Glutamatergic neuron (in vitro differentiated cells): ENCODE data around the gene NHLRC4. TPM values are rescaled to one million over a fixed set of nuclear protein-coding genes. Genes with fewer than 3 reads are reported as not detected.
A peak's percentile ranks its signal among the peaks of the same experiment; 100 is the strongest.

ENCODE experiments used
- DNase-seq: peaks from one replicate; pipeline ENCODE4 v3.0.0; 2022
- H3K27ac Mint-ChIP-seq: one replicate; pipeline ENCODE4 v1.8.0; 2020; ENCODE audit warnings: mild to moderate bottlenecking, mixed read lengths, inconsistent platforms; ENCODE audit not compliant: unreplicated experiment
- H3K27me3 Mint-ChIP-seq: one replicate; pipeline ENCODE4 v1.8.0; 2020; ENCODE audit warnings: mild to moderate bottlenecking, moderate library complexity, mixed read lengths, inconsistent platforms; ENCODE audit not compliant: unreplicated experiment
- H3K36me3 Mint-ChIP-seq: one replicate; pipeline ENCODE4 v1.8.0; 2020; ENCODE audit warnings: mild to moderate bottlenecking, mixed read lengths, inconsistent platforms; ENCODE audit not compliant: unreplicated experiment
- H3K4me1 Mint-ChIP-seq: one replicate; pipeline ENCODE4 v1.8.0; 2020; ENCODE audit warnings: mild to moderate bottlenecking, low read depth, mixed read lengths, inconsistent platforms; ENCODE audit not compliant: unreplicated experiment
- H3K4me3 Mint-ChIP-seq: one replicate; pipeline ENCODE4 v1.8.0; 2020; ENCODE audit warnings: mild to moderate bottlenecking, mixed read lengths, inconsistent platforms; ENCODE audit not compliant: unreplicated experiment
- H3K9me3 Mint-ChIP-seq: one replicate; pipeline ENCODE4 v1.8.0; 2020; ENCODE audit warnings: mild to moderate bottlenecking, moderate library complexity, mixed read lengths, inconsistent platforms; ENCODE audit not compliant: unreplicated experiment
- total RNA-seq: library from RNA; stranded (reverse); fragmentation: NEBNext Ultra II Directional; extraction: Animal tissue kit (Norgen Biotek cat#: 25700); gene quantifications from one replicate; pipeline ENCODE4 v1.2.1, GENCODE V29; 2021; ENCODE audit not compliant: unreplicated experiment
- TF ChIP-seq, protein P1 (sequence below): fragments of 200-600 bp; sonication (generic); IDR thresholded peaks from one replicate; pipeline ENCODE4 v1.5.0; 2021; ENCODE audit not compliant: partially characterized antibody, unreplicated experiment

Gene NHLRC4
- total RNA-seq, 1 donor from 2014 or later: 3.4 TPM

DNA sequence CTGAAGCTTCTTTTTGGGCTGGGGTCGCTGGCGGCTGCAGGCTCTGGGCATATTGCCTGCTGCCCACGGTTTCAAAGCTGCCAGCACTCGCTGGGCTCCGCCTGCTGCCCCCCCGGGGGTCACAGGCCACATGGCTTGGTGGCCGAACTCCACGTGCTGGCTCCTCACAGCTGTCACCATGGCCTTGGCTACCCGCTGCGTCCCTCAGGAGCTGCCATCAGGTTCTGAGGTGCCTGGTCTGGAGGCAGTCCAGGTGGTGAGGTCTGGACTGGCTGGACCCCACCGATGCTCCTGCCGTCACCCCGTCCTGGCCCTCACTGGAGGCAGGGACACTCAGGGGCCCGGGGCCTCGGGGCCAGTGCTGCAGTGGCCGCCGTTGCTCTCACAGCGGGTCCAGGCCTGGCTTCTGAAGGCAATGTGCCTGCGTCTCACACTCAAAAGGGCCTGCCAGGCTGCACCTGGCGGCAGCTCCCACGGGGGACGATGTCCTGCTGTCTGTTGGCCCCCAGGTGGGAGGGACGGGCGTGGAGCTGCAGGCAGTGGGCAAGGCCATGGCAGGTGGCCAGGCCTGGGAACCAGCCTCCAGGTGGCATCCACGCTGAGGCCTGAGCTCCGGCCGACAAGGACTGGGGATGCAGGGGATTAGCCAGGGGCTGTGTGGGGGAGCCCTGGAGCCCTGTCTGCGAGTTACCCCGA lies 26.0 kb upstream of the NHLRC4 start:
- H3K27ac Mint-ChIP-seq: no peak overlapping the region
- H3K27me3 Mint-ChIP-seq: no peaks in the 10 kb centered on the region
- H3K36me3 Mint-ChIP-seq: no peaks in the 10 kb centered on the region
- no peaks in the 10 kb centered on the region for H3K4me1 Mint-ChIP-seq
- peaks cover 3% of the 10 kb centered on the region for H3K9me3 Mint-ChIP-seq
- H3K4me3 Mint-ChIP-seq: no peak overlapping the region
- no peak for DNase-seq
- TF ChIP-seq, protein P1, sequence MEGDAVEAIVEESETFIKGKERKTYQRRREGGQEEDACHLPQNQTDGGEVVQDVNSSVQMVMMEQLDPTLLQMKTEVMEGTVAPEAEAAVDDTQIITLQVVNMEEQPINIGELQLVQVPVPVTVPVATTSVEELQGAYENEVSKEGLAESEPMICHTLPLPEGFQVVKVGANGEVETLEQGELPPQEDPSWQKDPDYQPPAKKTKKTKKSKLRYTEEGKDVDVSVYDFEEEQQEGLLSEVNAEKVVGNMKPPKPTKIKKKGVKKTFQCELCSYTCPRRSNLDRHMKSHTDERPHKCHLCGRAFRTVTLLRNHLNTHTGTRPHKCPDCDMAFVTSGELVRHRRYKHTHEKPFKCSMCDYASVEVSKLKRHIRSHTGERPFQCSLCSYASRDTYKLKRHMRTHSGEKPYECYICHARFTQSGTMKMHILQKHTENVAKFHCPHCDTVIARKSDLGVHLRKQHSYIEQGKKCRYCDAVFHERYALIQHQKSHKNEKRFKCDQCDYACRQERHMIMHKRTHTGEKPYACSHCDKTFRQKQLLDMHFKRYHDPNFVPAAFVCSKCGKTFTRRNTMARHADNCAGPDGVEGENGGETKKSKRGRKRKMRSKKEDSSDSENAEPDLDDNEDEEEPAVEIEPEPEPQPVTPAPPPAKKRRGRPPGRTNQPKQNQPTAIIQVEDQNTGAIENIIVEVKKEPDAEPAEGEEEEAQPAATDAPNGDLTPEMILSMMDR: no peak

GRCh38 chr16:543301-544164 lies 23.3 kb upstream of the NHLRC4 start:
- H3K9me3 Mint-ChIP-seq: peaks cover 3% of the 10 kb centered on the region
- DNase-seq: no peak
- no peak overlapping the region for H3K4me3 Mint-ChIP-seq
- H3K27ac Mint-ChIP-seq: no peak overlapping the region
- H3K4me1 Mint-ChIP-seq: no peaks in the 10 kb centered on the region
- H3K36me3 Mint-ChIP-seq: no peaks in the 10 kb centered on the region
- TF ChIP-seq, protein P1: no peak
- H3K27me3 Mint-ChIP-seq: peaks cover 2% of the 10 kb centered on the region

DNA sequence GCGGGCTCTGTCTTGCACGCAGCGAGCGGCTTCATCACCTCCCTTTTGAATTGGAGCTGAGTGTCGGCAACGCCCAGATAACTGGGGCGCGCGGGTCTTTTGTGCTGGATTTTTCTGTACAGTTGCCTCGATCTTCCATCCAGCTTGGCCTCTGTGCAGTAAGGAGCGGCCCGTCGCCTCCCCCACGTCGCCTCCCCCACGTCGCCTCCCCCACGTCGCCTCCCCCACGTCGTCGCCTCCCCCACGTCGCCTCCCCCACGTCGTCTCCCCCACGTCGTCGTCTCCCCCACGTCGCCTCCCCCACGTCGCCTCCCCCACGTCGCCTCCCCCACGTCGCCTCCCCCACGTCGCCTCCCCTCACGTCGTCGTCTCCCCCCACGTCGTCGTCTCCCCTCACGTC lies 22.3 kb upstream of the NHLRC4 start:
- no peak for DNase-seq
- no peaks in the 10 kb centered on the region for H3K4me1 Mint-ChIP-seq
- TF ChIP-seq, protein P1: no peak
- H3K9me3 Mint-ChIP-seq: peaks cover 3% of the 10 kb centered on the region
- no peaks in the 10 kb centered on the region for H3K36me3 Mint-ChIP-seq
- no peak overlapping the region for H3K27ac Mint-ChIP-seq
- peaks cover 2% of the 10 kb centered on the region for H3K27me3 Mint-ChIP-seq
- no peak overlapping the region for H3K4me3 Mint-ChIP-seq

DNA sequence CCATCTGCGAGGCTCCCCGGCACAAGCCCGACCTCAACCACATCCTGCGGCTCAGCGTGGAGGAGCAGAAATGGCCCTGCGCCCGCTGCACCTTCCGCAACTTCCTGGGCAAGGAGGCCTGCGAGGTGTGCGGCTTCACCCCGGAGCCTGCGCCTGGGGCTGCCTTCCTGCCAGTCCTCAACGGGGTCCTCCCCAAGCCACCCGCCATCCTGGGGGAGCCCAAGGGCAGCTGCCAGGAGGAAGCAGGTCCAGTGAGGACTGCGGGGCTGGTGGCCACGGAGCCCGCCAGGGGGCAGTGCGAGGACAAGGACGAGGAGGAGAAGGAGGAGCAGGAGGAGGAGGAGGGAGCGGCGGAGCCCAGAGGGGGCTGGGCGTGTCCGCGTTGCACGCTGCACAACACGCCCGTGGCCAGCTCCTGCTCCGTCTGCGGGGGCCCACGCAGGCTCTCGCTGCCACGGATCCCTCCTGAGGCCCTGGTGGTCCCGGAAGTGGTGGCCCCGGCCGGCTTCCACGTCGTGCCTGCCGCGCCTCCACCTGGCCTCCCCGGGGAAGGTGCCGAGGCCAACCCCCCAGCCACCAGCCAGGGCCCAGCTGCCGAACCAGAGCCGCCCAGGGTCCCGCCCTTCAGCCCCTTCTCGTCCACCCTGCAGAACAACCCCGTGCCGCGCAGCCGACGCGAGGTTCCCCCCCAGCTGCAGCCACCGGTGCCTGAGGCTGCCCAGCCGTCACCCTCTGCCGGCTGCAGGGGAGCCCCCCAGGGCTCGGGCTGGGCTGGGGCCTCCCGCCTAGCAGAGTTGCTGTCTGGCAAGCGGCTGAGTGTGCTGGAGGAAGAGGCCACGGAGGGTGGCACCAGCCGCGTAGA lies 19.7 kb upstream of the NHLRC4 start:
- Mint-ChIP-seq H3K27ac (no peak overlapping the region), H3K4me3 (no peak overlapping the region)

More for the DNA sequence above, 19.7 kb upstream of the NHLRC4 start:
- peak; percentile 75 for DNase-seq
- H3K9me3 Mint-ChIP-seq: peaks cover 2% of the 10 kb centered on the region
- H3K27me3 Mint-ChIP-seq: peaks cover 2% of the 10 kb centered on the region
- no peaks in the 10 kb centered on the region for H3K36me3 Mint-ChIP-seq
- H3K4me1 Mint-ChIP-seq: no peaks in the 10 kb centered on the region
- TF ChIP-seq, protein P1: peak; percentile 25
